HepG2 (cell line): Measurements from ENCODE around the gene UROS. TPM values are rescaled to one million over a fixed set of nuclear protein-coding genes. Genes with fewer than 3 reads are reported as not detected.
A peak's percentile ranks its signal among the peaks of the same experiment; 100 is the strongest.

Experiments used
- ATF1 ChIP-seq: IDR thresholded peaks from 2 replicates; pipeline ENCODE4 v1.6.1; 2016; ENCODE audit warnings: mild to moderate bottlenecking, control low read depth
- BORCS8-MEF2B ChIP-seq: sonication (generic); formaldehyde crosslinking; IDR thresholded peaks from 2 replicates; pipeline ENCODE4 v1.8.0; 2022; ENCODE audit warnings: mild to moderate bottlenecking, missing genetic modification reagents
- CREB1 ChIP-seq, 2 experiments: fragments of 450-650 bp in 1 of 2; IDR thresholded peaks; 2 replicates each; pipeline ENCODE4 v1.6.1; 2016 to 2017; ENCODE audit warnings: control low read depth in 1 of 2, mild to moderate bottlenecking in 1 of 2, missing compliant biosample characterization in 1 of 2, missing genetic modification characterization in 1 of 2
- ELF4 ChIP-seq: sonication (generic); formaldehyde crosslinking; IDR thresholded peaks from 2 replicates; pipeline ENCODE4 v1.5.0; 2020; ENCODE audit warnings: missing genetic modification reagents, mild to moderate bottlenecking, moderate library complexity, borderline replicate concordance
- HDAC1 ChIP-seq: sonication (generic); formaldehyde crosslinking; IDR thresholded peaks from 2 replicates; pipeline ENCODE4 v1.5.1; 2020; ENCODE audit warnings: mild to moderate bottlenecking, missing genetic modification reagents
- HHEX ChIP-seq: IDR thresholded peaks from 2 replicates; pipeline ENCODE4 v1.6.1; 2016; ENCODE audit warnings: control low read depth
- KDM4B ChIP-seq: sonication (generic); formaldehyde crosslinking; IDR thresholded peaks from 2 replicates; pipeline ENCODE4 v1.4.0; 2020; ENCODE audit warnings: missing genetic modification reagents
- NCOA1 ChIP-seq: sonication (generic); formaldehyde crosslinking; IDR thresholded peaks from 2 replicates; pipeline ENCODE4 v1.9.0; 2021; ENCODE audit warnings: missing genetic modification reagents
- NONO ChIP-seq, 2 experiments: fragments of 450-650 bp in 1 of 2; sonication (generic) in 1 of 2; formaldehyde crosslinking in 1 of 2; IDR thresholded peaks in 1 of 2; conservative IDR thresholded peaks in 1 of 2; 2 replicates each; pipeline versions ENCODE4 v1.6.1 to v1.8.0; 2017 to 2022; ENCODE audit warnings: mild to moderate bottlenecking in 1 of 2, missing genetic modification reagents in 1 of 2, moderate library complexity in 1 of 2
- NRL ChIP-seq: sonication (generic); formaldehyde crosslinking; IDR thresholded peaks from 2 replicates; pipeline ENCODE4 v1.5.0; 2020; ENCODE audit warnings: missing genetic modification reagents, mild to moderate bottlenecking, moderate library complexity, borderline replicate concordance
- RORA ChIP-seq: sonication (generic); formaldehyde crosslinking; IDR thresholded peaks from 2 replicates; pipeline ENCODE4 v1.5.0; 2020; ENCODE audit warnings: mild to moderate bottlenecking, missing genetic modification reagents, moderate library complexity
- SIX1 ChIP-seq: sonication (generic); formaldehyde crosslinking; IDR thresholded peaks from 2 replicates; pipeline ENCODE4 v1.4.0; 2020; ENCODE audit warnings: missing genetic modification reagents, borderline replicate concordance
- SKIL ChIP-seq: sonication (generic); formaldehyde crosslinking; IDR thresholded peaks from 2 replicates; pipeline ENCODE4 v1.8.0; 2022; ENCODE audit warnings: missing genetic modification reagents, mild to moderate bottlenecking, moderate library complexity, borderline replicate concordance
- STAT5B ChIP-seq: sonication (generic); formaldehyde crosslinking; IDR thresholded peaks from 2 replicates; pipeline ENCODE4 v1.4.0; 2020; ENCODE audit warnings: missing genetic modification reagents
- ZFAT ChIP-seq: sonication (generic); formaldehyde crosslinking; conservative IDR thresholded peaks from 2 replicates; pipeline ENCODE4 v1.8.1; 2023; ENCODE audit warnings: missing genetic modification reagents, inconsistent platforms
- ZFP1 ChIP-seq: IDR thresholded peaks from 2 replicates; pipeline ENCODE4 v1.6.1; 2016
- ZKSCAN5 ChIP-seq: sonication (generic); formaldehyde crosslinking; IDR thresholded peaks from 2 replicates; pipeline ENCODE4 v1.5.1; 2020; ENCODE audit warnings: mild to moderate bottlenecking, missing genetic modification reagents
- ZMYM3 ChIP-seq: sonication (generic); formaldehyde crosslinking; IDR thresholded peaks from 2 replicates; pipeline ENCODE4 v1.5.1; 2020; ENCODE audit warnings: mild to moderate bottlenecking, missing genetic modification reagents
- ZNF12 ChIP-seq: sonication (generic); formaldehyde crosslinking; IDR thresholded peaks from 2 replicates; pipeline ENCODE4 v1.5.0; 2020; ENCODE audit warnings: missing genetic modification reagents
- ZNF329 ChIP-seq: sonication (generic); formaldehyde crosslinking; IDR thresholded peaks from 2 replicates; pipeline ENCODE4 v1.9.0; 2021; ENCODE audit warnings: low read depth, mild to moderate bottlenecking, missing genetic modification reagents
- ZNF619 ChIP-seq: sonication (generic); formaldehyde crosslinking; IDR thresholded peaks from 2 replicates; pipeline ENCODE4 v1.4.0; 2020; ENCODE audit warnings: mild to moderate bottlenecking, missing genetic modification reagents
- ZNF749 ChIP-seq: sonication (generic); formaldehyde crosslinking; IDR thresholded peaks from 2 replicates; pipeline ENCODE4 v1.8.0; 2022; ENCODE audit warnings: mild to moderate bottlenecking, missing genetic modification reagents, moderate library complexity, borderline replicate concordance
- ZNF772 ChIP-seq: sonication (generic); formaldehyde crosslinking; IDR thresholded peaks from 2 replicates; pipeline ENCODE4 v1.5.0; 2020; ENCODE audit warnings: mild to moderate bottlenecking, missing genetic modification reagents
- ZNF800 ChIP-seq: sonication (generic); formaldehyde crosslinking; IDR thresholded peaks from 2 replicates; pipeline ENCODE4 v1.4.0; 2020; ENCODE audit warnings: missing genetic modification reagents
- polyA plus RNA-seq, 8 experiments: library from polyadenylated mRNA; depleted of rRNA in 3 of 8; stranded (reverse) in 7 of 8; unstranded in 1 of 8; fragments of >200 nt; fragmentation: Illumina TruSeq in 4 of 8; extraction: Trizol in 4 of 8; gene quantifications; 2 replicates each; pipeline versions ENCODE4 v1.2.1 to v1.2.3, GENCODE V29; 2011 to 2016; ENCODE audit warnings: low read depth in 4 of 8, missing spikeins in 1 of 8, mixed read lengths in 1 of 8; ENCODE audit not compliant: insufficient read depth in 1 of 8
- total RNA-seq, 5 experiments: library from RNA; depleted of rRNA; stranded (reverse); fragments of >200 nt; fragmentation: Illumina TruSeq; extraction: Trizol; gene quantifications; 2 replicates each; pipeline ENCODE4 v1.2.3, GENCODE V29; 2016; ENCODE audit warnings: low read depth in 1 of 5
- TF ChIP-seq, protein P1 (sequence below): sonication (generic); formaldehyde crosslinking; conservative IDR thresholded peaks from 2 replicates; pipeline ENCODE4 v1.4.0; 2020; ENCODE audit warnings: missing genetic modification reagents

Gene UROS
- total and polyA plus RNA-seq, 2 of the 13 experiments (the other 11 are each of a cell fraction or from before 2014, with no cell fraction given): 14.8 to 49.9 TPM

- no peak for TF ChIP-seq ZNF800
- TF ChIP-seq ZMYM3 (CRISPR knock-in tag): no peak
- no peak for TF ChIP-seq STAT5B
- no peak for TF ChIP-seq HHEX (CRISPR knock-in tag)
- no peak for TF ChIP-seq ZNF619
- TF ChIP-seq ELF4: no peak
- peak; percentile 45; the same call in 1 of the 2 replicates for TF ChIP-seq HDAC1 (CRISPR knock-in tag)
- TF ChIP-seq, protein P1, sequence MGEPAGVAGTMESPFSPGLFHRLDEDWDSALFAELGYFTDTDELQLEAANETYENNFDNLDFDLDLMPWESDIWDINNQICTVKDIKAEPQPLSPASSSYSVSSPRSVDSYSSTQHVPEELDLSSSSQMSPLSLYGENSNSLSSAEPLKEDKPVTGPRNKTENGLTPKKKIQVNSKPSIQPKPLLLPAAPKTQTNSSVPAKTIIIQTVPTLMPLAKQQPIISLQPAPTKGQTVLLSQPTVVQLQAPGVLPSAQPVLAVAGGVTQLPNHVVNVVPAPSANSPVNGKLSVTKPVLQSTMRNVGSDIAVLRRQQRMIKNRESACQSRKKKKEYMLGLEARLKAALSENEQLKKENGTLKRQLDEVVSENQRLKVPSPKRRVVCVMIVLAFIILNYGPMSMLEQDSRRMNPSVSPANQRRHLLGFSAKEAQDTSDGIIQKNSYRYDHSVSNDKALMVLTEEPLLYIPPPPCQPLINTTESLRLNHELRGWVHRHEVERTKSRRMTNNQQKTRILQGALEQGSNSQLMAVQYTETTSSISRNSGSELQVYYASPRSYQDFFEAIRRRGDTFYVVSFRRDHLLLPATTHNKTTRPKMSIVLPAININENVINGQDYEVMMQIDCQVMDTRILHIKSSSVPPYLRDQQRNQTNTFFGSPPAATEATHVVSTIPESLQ (CRISPR knock-in tag): no peak
- no peak for TF ChIP-seq RORA
- no peak for TF ChIP-seq KDM4B
- no peak for TF ChIP-seq CREB1 (IDR thresholded peaks at IDR 0.05)
- TF ChIP-seq CREB1 (CRISPR knock-in tag; IDR thresholded peaks at IDR 0.05): no peak
- no peak for TF ChIP-seq ZFAT (CRISPR knock-in tag)
- no peak for TF ChIP-seq SKIL
- TF ChIP-seq SIX1 (CRISPR knock-in tag): no peak
- no peak for TF ChIP-seq ZNF12 (CRISPR knock-in tag)
- TF ChIP-seq ATF1 (CRISPR knock-in tag): no peak
- no peak for TF ChIP-seq NCOA1
- no peak for TF ChIP-seq ZKSCAN5 (CRISPR knock-in tag)
- TF ChIP-seq NRL (CRISPR knock-in tag): no peak
- TF ChIP-seq ZNF749: no peak
- TF ChIP-seq ZNF329 (CRISPR knock-in tag): no peak
- no peak for TF ChIP-seq NONO (IDR thresholded peaks at IDR 0.05)
- no peak for TF ChIP-seq NONO (CRISPR knock-in tag; conservative IDR thresholded peaks at IDR 0.05)
- no peak for TF ChIP-seq BORCS8-MEF2B (CRISPR knock-in tag)
- no peak for TF ChIP-seq ZFP1 (CRISPR knock-in tag)
- TF ChIP-seq ZNF772 (CRISPR knock-in tag): no peak
Measured at GRCh38 chr10:125797994-125798662, 24.9 kb downstream of the UROS start (continued).
